ENCODE data around the gene KDM3B. TPM values are rescaled to one million over a fixed set of nuclear protein-coding genes. Genes with fewer than 3 reads are reported as not detected.

The KDM3B gene
- total and polyA plus RNA-seq, 9 of the 15 experiments (the other 6 are each of a cell fraction or from before 2014, with no cell fraction given), result 13.8 to 62.8 (median 41.9) TPM

DNA sequence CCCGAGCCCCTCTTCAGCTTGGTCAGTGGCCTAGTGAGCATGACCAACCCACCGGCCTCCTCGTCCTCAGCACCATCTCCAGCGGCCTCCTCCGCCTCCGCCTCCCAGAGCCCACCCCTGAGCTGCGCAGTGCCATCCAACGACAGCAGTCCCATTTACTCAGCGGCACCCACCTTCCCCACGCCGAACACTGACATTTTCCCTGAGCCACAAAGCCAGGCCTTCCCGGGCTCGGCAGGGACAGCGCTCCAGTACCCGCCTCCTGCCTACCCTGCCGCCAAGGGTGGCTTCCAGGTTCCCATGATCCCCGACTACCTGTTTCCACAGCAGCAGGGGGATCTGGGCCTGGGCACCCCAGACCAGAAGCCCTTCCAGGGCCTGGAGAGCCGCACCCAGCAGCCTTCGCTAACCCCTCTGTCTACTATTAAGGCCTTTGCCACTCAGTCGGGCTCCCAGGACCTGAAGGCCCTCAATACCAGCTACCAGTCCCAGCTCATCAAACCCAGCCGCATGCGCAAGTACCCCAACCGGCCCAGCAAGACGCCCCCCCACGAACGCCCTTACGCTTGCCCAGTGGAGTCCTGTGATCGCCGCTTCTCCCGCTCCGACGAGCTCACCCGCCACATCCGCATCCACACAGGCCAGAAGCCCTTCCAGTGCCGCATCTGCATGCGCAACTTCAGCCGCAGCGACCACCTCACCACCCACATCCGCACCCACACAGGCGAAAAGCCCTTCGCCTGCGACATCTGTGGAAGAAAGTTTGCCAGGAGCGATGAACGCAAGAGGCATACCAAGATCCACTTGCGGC is 114.6 kb downstream of the KDM3B start (continued):
- TF ChIP-seq NFIC (IDR thresholded peaks at IDR 0.05) (peak; percentile 34; the same call in 1 of the 2 replicates), TFAM (CRISPR knock-in tag; conservative IDR thresholded peaks at IDR 0.05) (no peak), ZNF583 (CRISPR knock-in tag; IDR thresholded peaks at IDR 0.05) (no peak), DIDO1 (tag; IDR thresholded peaks at IDR 0.05; ENCODE audit: low read depth) (no peak), RFX5 (IDR thresholded peaks at IDR 0.05; ENCODE audit: low read depth, low read length) (no peak), ZFP30 (CRISPR knock-in tag; IDR thresholded peaks at IDR 0.05; ENCODE audit: borderline replicate concordance) (no peak), ARID2 (IDR thresholded peaks at IDR 0.05) (no peak), HIVEP1 (CRISPR knock-in tag; IDR thresholded peaks at IDR 0.05) (no peak), MECOM (CRISPR knock-in tag; IDR thresholded peaks at IDR 0.05) (no peak), PPARD (CRISPR knock-in tag; IDR thresholded peaks at IDR 0.05) (no peak), CEBPB (tag; IDR thresholded peaks at IDR 0.05) (no peak), NR4A1 (CRISPR knock-in tag; IDR thresholded peaks at IDR 0.05) (no peak), NR4A1 (tag; IDR thresholded peaks at IDR 0.05) (no peak), MBD2 (IDR thresholded peaks at IDR 0.05; ENCODE audit: borderline replicate concordance, low read depth) (peak; percentile 8; the same call in 1 of the 2 replicates), SP2 (IDR thresholded peaks at IDR 0.05; ENCODE audit: extremely low read depth, low read depth, low read length, poor library complexity, severe bottlenecking) (no peak), RBBP5 (IDR thresholded peaks at IDR 0.05; ENCODE audit: borderline replicate concordance, insufficient read depth, low read length, poor library complexity, severe bottlenecking) (no peak), STAG1 (CRISPR knock-in tag; IDR thresholded peaks at IDR 0.05; ENCODE audit: borderline replicate concordance) (peak; percentile 12; the same call in 1 of the 2 replicates), MTA3 (IDR thresholded peaks at IDR 0.05; ENCODE audit: borderline replicate concordance) (peak; percentile 74; the same call in 1 of the 2 replicates), SMAD3 (CRISPR knock-in tag; conservative IDR thresholded peaks at IDR 0.05) (no peak), ZNF444 (CRISPR knock-in tag; IDR thresholded peaks at IDR 0.05) (no peak), HSF4 (CRISPR knock-in tag; IDR thresholded peaks at IDR 0.05; ENCODE audit: borderline replicate concordance) (no peak)
- TF ChIP-seq, protein P1, sequence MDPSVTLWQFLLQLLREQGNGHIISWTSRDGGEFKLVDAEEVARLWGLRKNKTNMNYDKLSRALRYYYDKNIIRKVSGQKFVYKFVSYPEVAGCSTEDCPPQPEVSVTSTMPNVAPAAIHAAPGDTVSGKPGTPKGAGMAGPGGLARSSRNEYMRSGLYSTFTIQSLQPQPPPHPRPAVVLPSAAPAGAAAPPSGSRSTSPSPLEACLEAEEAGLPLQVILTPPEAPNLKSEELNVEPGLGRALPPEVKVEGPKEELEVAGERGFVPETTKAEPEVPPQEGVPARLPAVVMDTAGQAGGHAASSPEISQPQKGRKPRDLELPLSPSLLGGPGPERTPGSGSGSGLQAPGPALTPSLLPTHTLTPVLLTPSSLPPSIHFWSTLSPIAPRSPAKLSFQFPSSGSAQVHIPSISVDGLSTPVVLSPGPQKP (CRISPR knock-in tag; IDR thresholded peaks at IDR 0.05), result peak; percentile 17; the same call in 1 of the 2 replicates
- TF ChIP-seq, protein P2, sequence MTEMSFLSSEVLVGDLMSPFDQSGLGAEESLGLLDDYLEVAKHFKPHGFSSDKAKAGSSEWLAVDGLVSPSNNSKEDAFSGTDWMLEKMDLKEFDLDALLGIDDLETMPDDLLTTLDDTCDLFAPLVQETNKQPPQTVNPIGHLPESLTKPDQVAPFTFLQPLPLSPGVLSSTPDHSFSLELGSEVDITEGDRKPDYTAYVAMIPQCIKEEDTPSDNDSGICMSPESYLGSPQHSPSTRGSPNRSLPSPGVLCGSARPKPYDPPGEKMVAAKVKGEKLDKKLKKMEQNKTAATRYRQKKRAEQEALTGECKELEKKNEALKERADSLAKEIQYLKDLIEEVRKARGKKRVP (CRISPR knock-in tag; IDR thresholded peaks at IDR 0.05), result no peak
- TF ChIP-seq, protein P3, sequence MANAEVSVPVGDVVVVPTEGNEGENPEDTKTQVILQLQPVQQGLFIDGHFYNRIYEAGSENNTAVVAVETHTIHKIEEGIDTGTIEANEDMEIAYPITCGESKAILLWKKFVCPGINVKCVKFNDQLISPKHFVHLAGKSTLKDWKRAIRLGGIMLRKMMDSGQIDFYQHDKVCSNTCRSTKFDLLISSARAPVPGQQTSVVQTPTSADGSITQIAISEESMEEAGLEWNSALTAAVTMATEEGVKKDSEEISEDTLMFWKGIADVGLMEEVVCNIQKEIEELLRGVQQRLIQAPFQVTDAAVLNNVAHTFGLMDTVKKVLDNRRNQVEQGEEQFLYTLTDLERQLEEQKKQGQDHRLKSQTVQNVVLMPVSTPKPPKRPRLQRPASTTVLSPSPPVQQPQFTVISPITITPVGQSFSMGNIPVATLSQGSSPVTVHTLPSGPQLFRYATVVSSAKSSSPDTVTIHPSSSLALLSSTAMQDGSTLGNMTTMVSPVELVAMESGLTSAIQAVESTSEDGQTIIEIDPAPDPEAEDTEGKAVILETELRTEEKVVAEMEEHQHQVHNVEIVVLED (CRISPR knock-in tag; IDR thresholded peaks at IDR 0.05), result no peak
- TF ChIP-seq, protein P4, sequence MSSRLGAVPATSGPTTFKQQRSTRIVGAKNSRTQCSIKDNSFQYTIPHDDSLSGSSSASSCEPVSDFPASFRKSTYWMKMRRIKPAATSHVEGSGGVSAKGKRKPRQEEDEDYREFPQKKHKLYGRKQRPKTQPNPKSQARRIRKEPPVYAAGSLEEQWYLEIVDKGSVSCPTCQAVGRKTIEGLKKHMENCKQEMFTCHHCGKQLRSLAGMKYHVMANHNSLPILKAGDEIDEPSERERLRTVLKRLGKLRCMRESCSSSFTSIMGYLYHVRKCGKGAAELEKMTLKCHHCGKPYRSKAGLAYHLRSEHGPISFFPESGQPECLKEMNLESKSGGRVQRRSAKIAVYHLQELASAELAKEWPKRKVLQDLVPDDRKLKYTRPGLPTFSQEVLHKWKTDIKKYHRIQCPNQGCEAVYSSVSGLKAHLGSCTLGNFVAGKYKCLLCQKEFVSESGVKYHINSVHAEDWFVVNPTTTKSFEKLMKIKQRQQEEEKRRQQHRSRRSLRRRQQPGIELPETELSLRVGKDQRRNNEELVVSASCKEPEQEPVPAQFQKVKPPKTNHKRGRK (tag; IDR thresholded peaks at IDR 0.05), result no peak
